ENCODE measurements around the gene PDAP1. TPM values are rescaled to one million over a fixed set of nuclear protein-coding genes. Genes with fewer than 3 reads are reported as not detected.
A peak's percentile ranks its signal among the peaks of the same experiment; 100 is the strongest.

The PDAP1 gene
- total RNA-seq, 2 experiments from 2014 or later: 160 TPM

DNA sequence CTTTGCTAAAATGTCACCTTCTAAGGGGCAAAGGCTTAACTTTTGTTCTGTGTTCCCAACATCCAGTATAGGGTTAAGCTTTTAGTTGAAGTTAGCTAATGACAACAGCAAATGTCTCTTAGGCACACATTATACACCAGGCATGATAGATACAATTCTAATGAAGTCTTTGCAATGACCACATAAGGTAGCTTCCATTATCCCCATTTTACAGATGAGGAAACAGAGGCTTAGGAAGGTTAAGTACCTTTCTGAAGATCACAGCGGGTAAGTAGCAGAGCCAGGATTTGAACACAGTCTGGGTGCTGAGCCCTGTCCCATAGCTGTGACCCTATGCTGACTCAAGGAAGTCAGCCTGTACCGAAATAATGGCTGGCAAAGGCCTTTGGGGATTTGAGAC lies 2.2 kb upstream of the PDAP1 start:
- H3K36me3 Mint-ChIP-seq (ENCODE audit: low read depth): peaks cover 44% of the 10 kb centered on the region
- ATAC-seq: no peak
- ChIA-PET CTCF (no interaction called here), POLR2A (interaction anchor here (0.6 to 5.6 kb wide), 5 partner anchors 12 to 550 kb away, joined by 3 to 58 read pairs (median 20); partner anchors contain the start of genes CPSF4 and PTCD1)
- no peak for DNase-seq
- intact Hi-C loops (cut with micrococcal nuclease): no loop called here
- peak overlapping the region; percentile 97 for H3K27ac Mint-ChIP-seq
- H3K9me3 Mint-ChIP-seq: no peaks in the 10 kb centered on the region
- TF ChIP-seq, protein P1, sequence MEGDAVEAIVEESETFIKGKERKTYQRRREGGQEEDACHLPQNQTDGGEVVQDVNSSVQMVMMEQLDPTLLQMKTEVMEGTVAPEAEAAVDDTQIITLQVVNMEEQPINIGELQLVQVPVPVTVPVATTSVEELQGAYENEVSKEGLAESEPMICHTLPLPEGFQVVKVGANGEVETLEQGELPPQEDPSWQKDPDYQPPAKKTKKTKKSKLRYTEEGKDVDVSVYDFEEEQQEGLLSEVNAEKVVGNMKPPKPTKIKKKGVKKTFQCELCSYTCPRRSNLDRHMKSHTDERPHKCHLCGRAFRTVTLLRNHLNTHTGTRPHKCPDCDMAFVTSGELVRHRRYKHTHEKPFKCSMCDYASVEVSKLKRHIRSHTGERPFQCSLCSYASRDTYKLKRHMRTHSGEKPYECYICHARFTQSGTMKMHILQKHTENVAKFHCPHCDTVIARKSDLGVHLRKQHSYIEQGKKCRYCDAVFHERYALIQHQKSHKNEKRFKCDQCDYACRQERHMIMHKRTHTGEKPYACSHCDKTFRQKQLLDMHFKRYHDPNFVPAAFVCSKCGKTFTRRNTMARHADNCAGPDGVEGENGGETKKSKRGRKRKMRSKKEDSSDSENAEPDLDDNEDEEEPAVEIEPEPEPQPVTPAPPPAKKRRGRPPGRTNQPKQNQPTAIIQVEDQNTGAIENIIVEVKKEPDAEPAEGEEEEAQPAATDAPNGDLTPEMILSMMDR (IDR thresholded peaks at IDR 0.05): no peak
- H3K27me3 Mint-ChIP-seq: no peaks in the 10 kb centered on the region
- peaks cover 35% of the 10 kb centered on the region for H3K4me1 Mint-ChIP-seq (ENCODE audit: low read depth)
- H3K4me3 Mint-ChIP-seq: peak overlapping the region; percentile 90

DNA sequence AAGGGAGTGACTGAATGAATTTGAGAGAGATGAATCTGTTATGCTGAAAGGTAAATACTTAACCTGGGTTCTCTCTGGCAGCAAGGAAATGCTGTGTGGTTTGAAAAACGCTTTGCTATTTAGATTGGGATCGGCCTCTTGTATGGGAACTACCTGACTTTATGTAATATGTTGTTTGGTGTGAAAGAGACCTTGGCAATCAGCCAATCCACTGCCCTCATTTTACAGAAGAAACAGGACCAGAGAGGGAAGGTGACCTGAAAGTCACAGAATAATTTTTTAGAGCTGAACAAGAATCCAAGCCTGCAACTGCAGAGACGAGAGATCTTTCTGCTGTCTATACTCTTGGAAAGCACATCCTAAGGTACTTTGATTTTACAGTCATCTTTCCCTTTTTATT lies 1.4 kb upstream of the PDAP1 start:
- ATAC-seq: no peak
- POLR2A ChIA-PET: interaction anchor here (0.7 to 5.6 kb wide), 11 partner anchors 12 to 550 kb away, joined by 3 to 58 read pairs (median 5); partner anchors contain the start of genes ARPC1B, ATP5MF, CPSF4 and PTCD1
- H3K27ac Mint-ChIP-seq: peak overlapping the region; percentile 97
- H3K9me3 Mint-ChIP-seq: no peaks in the 10 kb centered on the region
- H3K27me3 Mint-ChIP-seq: no peaks in the 10 kb centered on the region
- TF ChIP-seq, protein P1 (IDR thresholded peaks at IDR 0.05): no peak
- H3K4me1 Mint-ChIP-seq (ENCODE audit: low read depth): peaks cover 36% of the 10 kb centered on the region
- peak overlapping the region; percentile 90 for H3K4me3 Mint-ChIP-seq
- intact Hi-C loops (cut with micrococcal nuclease): no loop called here
- DNase-seq: no peak
- CTCF ChIA-PET: no interaction called here
- peaks cover 39% of the 10 kb centered on the region for H3K36me3 Mint-ChIP-seq (ENCODE audit: low read depth)

DNA sequence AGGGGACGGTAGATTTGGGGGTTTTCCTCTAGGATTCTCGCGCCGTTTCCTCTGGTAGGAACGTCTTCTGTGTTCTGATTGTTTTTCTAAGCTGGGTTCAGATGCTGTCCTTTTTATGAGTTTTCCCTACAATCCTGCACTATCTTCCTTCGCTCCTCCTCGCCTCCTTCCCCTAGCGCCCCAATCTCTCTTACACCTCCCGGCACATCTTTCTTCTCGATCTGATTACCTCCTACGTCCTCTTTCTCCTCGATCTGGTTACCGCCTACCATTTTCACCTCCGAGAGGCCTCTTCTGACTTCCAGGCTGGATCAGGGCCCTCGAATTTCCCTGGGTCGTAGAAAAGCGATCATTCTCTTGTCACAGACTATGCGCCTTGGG lies 785 bp upstream of the PDAP1 start:
- H3K36me3 Mint-ChIP-seq (ENCODE audit: low read depth): peaks cover 37% of the 10 kb centered on the region
- DNase-seq (no peak), ATAC-seq (peak; percentile 7)
- no peaks in the 10 kb centered on the region for H3K9me3 Mint-ChIP-seq
- H3K4me3 Mint-ChIP-seq: peak overlapping the region; percentile 90
- no peaks in the 10 kb centered on the region for H3K27me3 Mint-ChIP-seq
- H3K4me1 Mint-ChIP-seq (ENCODE audit: low read depth): peaks cover 38% of the 10 kb centered on the region
- TF ChIP-seq, protein P1 (IDR thresholded peaks at IDR 0.05): no peak
- ChIA-PET CTCF (interaction anchor here (1.0 to 2.3 kb wide), 4 partner anchors 11 to 29 kb away, joined by 3 to 6 read pairs (median 4); no protein-coding TSS in a partner anchor), POLR2A (interaction anchor here (0.7 to 5.6 kb wide), 19 partner anchors 9 to 577 kb away, joined by 3 to 58 read pairs (median 5); partner anchors contain the start of genes ARPC1B, ATP5MF, CPSF4 and PTCD1)
- H3K27ac Mint-ChIP-seq: peak overlapping the region; percentile 97
- intact Hi-C loops (cut with micrococcal nuclease): no loop called here

DNA sequence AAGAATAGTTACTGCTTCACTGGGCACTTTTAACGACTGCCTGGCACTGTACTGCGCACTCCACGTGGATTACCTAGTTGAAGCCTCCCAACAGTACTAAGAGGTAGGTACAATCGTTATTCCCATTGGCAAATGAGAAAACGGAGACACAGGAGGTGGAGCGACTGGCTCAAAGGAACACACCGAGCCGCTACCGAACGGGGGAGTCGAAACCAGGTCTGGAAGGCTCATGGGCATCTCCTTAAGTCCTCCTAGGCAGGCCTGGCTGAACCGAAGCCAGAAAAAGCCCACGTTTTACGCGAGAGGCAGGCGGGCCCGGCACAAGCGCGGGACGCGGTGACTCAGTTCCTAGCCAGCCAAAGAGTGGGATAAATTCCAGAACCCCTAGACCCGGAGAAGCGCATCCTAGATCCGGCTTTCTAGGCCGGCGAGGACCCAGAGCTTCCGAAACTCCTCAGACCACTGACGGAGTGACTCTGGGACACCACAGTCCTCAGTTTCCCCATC lies 472 bp downstream of the PDAP1 start:
- peak; percentile 10 for ATAC-seq
- DNase-seq: peak; percentile 44
- H3K36me3 Mint-ChIP-seq (ENCODE audit: low read depth): peaks cover 43% of the 10 kb centered on the region
- TF ChIP-seq, protein P1 (IDR thresholded peaks at IDR 0.05): no peak
- ChIA-PET CTCF (interaction anchor here (0.8 to 2.3 kb wide), 6 partner anchors 8 to 42 kb away, joined by 3 to 6 read pairs (median 4); no protein-coding TSS in a partner anchor), POLR2A (interaction anchor here (1.0 to 5.6 kb wide), 16 partner anchors 10 to 82 kb away, joined by 3 to 58 read pairs (median 7); partner anchors contain the start of genes ARPC1A, ARPC1B, ATP5MF and CPSF4)
- intact Hi-C loops (cut with micrococcal nuclease): no loop called here
- no peaks in the 10 kb centered on the region for H3K27me3 Mint-ChIP-seq
- peaks cover 41% of the 10 kb centered on the region for H3K4me1 Mint-ChIP-seq (ENCODE audit: low read depth)
- peak overlapping the region; percentile 97 for H3K27ac Mint-ChIP-seq
- H3K4me3 Mint-ChIP-seq: peak overlapping the region; percentile 90
- H3K9me3 Mint-ChIP-seq: no peaks in the 10 kb centered on the region

DNA sequence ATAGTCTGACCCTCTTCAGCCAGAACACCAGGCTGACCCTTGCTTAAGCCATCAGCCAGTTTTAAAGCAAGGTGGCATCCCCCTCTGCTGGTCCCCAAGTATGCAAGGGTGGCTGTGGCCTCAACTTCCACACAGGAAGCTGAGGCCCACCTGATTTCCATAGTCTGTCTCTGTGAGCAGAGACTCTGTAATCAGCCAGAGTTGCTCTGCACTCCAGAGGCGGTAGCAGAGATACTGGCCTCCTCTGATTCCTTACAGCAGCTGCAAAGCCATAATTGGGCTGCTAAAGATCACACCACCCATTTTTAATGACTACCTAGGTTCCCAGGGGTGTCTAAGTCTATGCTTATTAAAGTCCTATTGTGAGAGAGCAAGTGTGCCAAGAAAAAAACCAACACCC lies 1.8 kb downstream of the PDAP1 start:
- intact Hi-C loops (cut with micrococcal nuclease): no loop called here
- TF ChIP-seq, protein P1 (IDR thresholded peaks at IDR 0.05): no peak
- Mint-ChIP-seq H3K9me3 (no peaks in the 10 kb centered on the region), H3K36me3 (ENCODE audit: low read depth) (peaks cover 37% of the 10 kb centered on the region), H3K4me3 (peak overlapping the region; percentile 90), H3K27ac (peak overlapping the region; percentile 97), H3K4me1 (ENCODE audit: low read depth) (peaks cover 41% of the 10 kb centered on the region), H3K27me3 (no peaks in the 10 kb centered on the region)
- peak; percentile 32 for DNase-seq
- ChIA-PET CTCF (interaction anchor here (0.8 to 1.2 kb wide), 2 partner anchors 23 to 41 kb away, joined by 3 to 5 read pairs; no protein-coding TSS in a partner anchor), POLR2A (interaction anchor here (1.0 to 5.6 kb wide), 8 partner anchors 8 to 32 kb away, joined by 3 to 58 read pairs (median 18); partner anchors contain the start of genes ARPC1B, CPSF4 and PTCD1)
- no peak for ATAC-seq
